Measurements from ENCODE around the gene NRXN3.

The NRXN3 gene

GRCh38 chr14:78175412-78175811 is 5.2 kb downstream of the NRXN3 start:
- no peak for DNase-seq

GRCh38 chr14:78178071-78178470 is 7.9 kb downstream of the NRXN3 start:
- DNase-seq: no peak

- DNase-seq: no peak
Measured at GRCh38 chr14:78178971-78179370, 8.8 kb downstream of the NRXN3 start.

- peak; percentile 40 for DNase-seq
Measured at GRCh38 chr14:78181270-78181669, 11.1 kb downstream of the NRXN3 start.

GRCh38 chr14:78182722-78183121 is 12.5 kb downstream of the NRXN3 start:
- DNase-seq: no peak

GRCh38 chr14:78184157-78184556 is 14.0 kb downstream of the NRXN3 start:
- no peak for DNase-seq

- DNase-seq: no peak
Measured at GRCh38 chr14:78186277-78186676, 16.1 kb downstream of the NRXN3 start.

GRCh38 chr14:78188882-78189281 is 18.7 kb downstream of the NRXN3 start:
- no peak for DNase-seq

GRCh38 chr14:78195431-78195830 is 25.3 kb downstream of the NRXN3 start:
- DNase-seq: no peak

GRCh38 chr14:78196323-78196722 is 26.1 kb downstream of the NRXN3 start:
- DNase-seq: no peak

- peak; percentile 77 for DNase-seq
Measured at GRCh38 chr14:78197051-78197450, 26.9 kb downstream of the NRXN3 start.

GRCh38 chr14:78202163-78202562 is 32.0 kb downstream of the NRXN3 start:
- peak; percentile 28 for DNase-seq

GRCh38 chr14:78202976-78203375 is 32.8 kb downstream of the NRXN3 start:
- DNase-seq: peak; percentile 93

GRCh38 chr14:78207414-78207813 is 37.2 kb downstream of the NRXN3 start:
- DNase-seq: no peak

GRCh38 chr14:78220273-78220672 is 50.1 kb downstream of the NRXN3 start:
- DNase-seq: no peak

- no peak for DNase-seq
Measured at GRCh38 chr14:78222746-78223145, 52.6 kb downstream of the NRXN3 start.

GRCh38 chr14:78227248-78228077 is 57.3 kb downstream of the NRXN3 start:
- DNase-seq: peak; percentile 95

- no peak for DNase-seq
Measured at GRCh38 chr14:78228702-78229327, 58.6 kb downstream of the NRXN3 start.

- DNase-seq: peak; percentile 35
Measured at GRCh38 chr14:78232231-78233000, 62.2 kb downstream of the NRXN3 start.

- DNase-seq: no peak
Measured at GRCh38 chr14:78238141-78238540, 68.0 kb downstream of the NRXN3 start.

GRCh38 chr14:78240567-78240966 is 70.4 kb downstream of the NRXN3 start:
- no peak for DNase-seq

GRCh38 chr14:78242086-78242485 is 71.9 kb downstream of the NRXN3 start:
- no peak for DNase-seq

- no peak for DNase-seq
Measured at GRCh38 chr14:78243187-78243586, 73.0 kb downstream of the NRXN3 start.

GRCh38 chr14:78245238-78245637 is 75.1 kb downstream of the NRXN3 start:
- peak; percentile 97 for DNase-seq
